Measurements from ENCODE around the gene RHBG. TPM values are rescaled to one million over a fixed set of nuclear protein-coding genes. Genes with fewer than 3 reads are reported as not detected.

Gene RHBG
- total and polyA plus RNA-seq, 2 experiments from 2014 or later = 1.2 to 1.6 TPM

GRCh38 chr1:156405670-156406069 is 36.7 kb downstream of the RHBG start (continued):
- TF ChIP-seq CTCF (conservative IDR thresholded peaks at IDR 0.05; ENCODE audit: low read depth in 2 of 2) (no peak), ZNF114 (CRISPR knock-in tag; IDR thresholded peaks at IDR 0.05) (no peak), CREB1 (CRISPR knock-in tag; IDR thresholded peaks at IDR 0.05; ENCODE audit: low read depth) (no peak), EZH2 (IDR thresholded peaks at IDR 0.05; ENCODE audit: low read depth, unreplicated experiment) (no peak), JUNB (IDR thresholded peaks at IDR 0.05; ENCODE audit: unreplicated experiment) (no peak), ZNF331 (CRISPR knock-in tag; IDR thresholded peaks at IDR 0.05; ENCODE audit: low read depth) (no peak), EZH2phosphoT487 (IDR thresholded peaks at IDR 0.05; ENCODE audit: unreplicated experiment) (no peak), ETS1 (IDR thresholded peaks at IDR 0.05) (no peak)

GRCh38 chr1:156406251-156406650 is 37.2 kb downstream of the RHBG start:
- ATAC-seq (no peak), DNase-seq (ENCODE audit: low spot score) (no peak)
- no peaks in the 10 kb centered on the region for H3K9me3 Mint-ChIP-seq
- H3K36me3 Mint-ChIP-seq (ENCODE audit: low read depth) = no peaks in the 10 kb centered on the region; the same call in 2 of the 3 replicates
- no peak overlapping the region for H2AFZ ChIP-seq
- no peaks in the 10 kb centered on the region for H3K79me2 ChIP-seq (replicated peaks; ENCODE audit: insufficient read depth)
- no peak overlapping the region for H3K4me3 ChIP-seq
- no peaks in the 10 kb centered on the region for H4K20me1 ChIP-seq (replicated peaks; ENCODE audit: insufficient read depth)
- TF ChIP-seq JUNB (IDR thresholded peaks at IDR 0.05; ENCODE audit: unreplicated experiment) (no peak), EZH2 (IDR thresholded peaks at IDR 0.05; ENCODE audit: low read depth, unreplicated experiment) (no peak), NANOG (IDR thresholded peaks at IDR 0.05; ENCODE audit: borderline replicate concordance) (no peak), REST (IDR thresholded peaks at IDR 0.05; ENCODE audit: unreplicated experiment) (no peak), CREB1 (CRISPR knock-in tag; IDR thresholded peaks at IDR 0.05; ENCODE audit: low read depth) (no peak), POLR2AphosphoS5 (IDR thresholded peaks at IDR 0.05; ENCODE audit: low read depth) (no peak), ZNF462 (CRISPR knock-in tag; IDR thresholded peaks at IDR 0.05) (no peak), ZNF114 (CRISPR knock-in tag; IDR thresholded peaks at IDR 0.05) (no peak), STAT1 (IDR thresholded peaks at IDR 0.05; ENCODE audit: unreplicated experiment) (no peak)
- H3K9me2 ChIP-seq (ENCODE audit: insufficient read depth) = no peaks in the 10 kb centered on the region
- peaks cover 16% of the 10 kb centered on the region for H3K27me3 Mint-ChIP-seq (ENCODE audit: insufficient read depth, low read depth, poor library complexity)
- peaks cover 12% of the 10 kb centered on the region for H3K4me1 ChIP-seq (ENCODE audit: insufficient read depth)
- no peak overlapping the region for H3K4me3 Mint-ChIP-seq
- no peak overlapping the region for H3K27ac ChIP-seq (ENCODE audit: low read depth)
- H3K4me1 Mint-ChIP-seq = peaks cover 19% of the 10 kb centered on the region
- no peak overlapping the region for H3K4me2 ChIP-seq
- no peaks in the 10 kb centered on the region for H3K36me3 ChIP-seq (ENCODE audit: insufficient read depth)
- no peak overlapping the region for H3K27ac Mint-ChIP-seq
- H3K27me3 ChIP-seq (ENCODE audit: insufficient read depth) = no peaks in the 10 kb centered on the region
- H3F3A ChIP-seq (replicated peaks; ENCODE audit: low read depth) = peaks cover 3% of the 10 kb centered on the region; the same call in 1 of the 2 replicates

Measured in GM23338 (cell line).